Ovary (tissue), 9 donors: ENCODE measurements around the gene CD109. TPM values are rescaled to one million over a fixed set of nuclear protein-coding genes. Genes with fewer than 3 reads are reported as not detected.

Experiments
- DNase-seq, 5 donors: peaks; one replicate each; pipeline ENCODE4 v3.0.0-alpha.2; 2019 to 2020
- H3K27ac ChIP-seq, 2 donors: fragments of 200-600 bp; one replicate each; pipeline versions ENCODE4 v1.5.1 to v1.8.0; 2019 to 2022
- H3K27me3 ChIP-seq: fragments of 200-600 bp; one replicate; pipeline ENCODE4 v1.8.0; 2022
- H3K36me3 ChIP-seq: fragments of 200-600 bp; sonication (generic); one replicate; pipeline ENCODE4 v1.5.1; 2019
- H3K4me1 ChIP-seq: one replicate; pipeline ENCODE4 v1.8.1; 2013; ENCODE audit warnings: mild to moderate bottlenecking, moderate library complexity; ENCODE audit not compliant: insufficient read depth
- H3K4me3 ChIP-seq: fragments of 200-600 bp; sonication (generic); one replicate; pipeline ENCODE4 v1.5.1; 2017
- H3K9me3 ChIP-seq, 2 donors: fragments of 200-600 bp in 1 of 2; sonication (generic) in 1 of 2; one replicate each; pipeline versions ENCODE4 v1.5.1 to v1.8.1; 2013 to 2019; ENCODE audit warnings: mild to moderate bottlenecking in 1 of 2, moderate library complexity in 1 of 2
- CTCF ChIP-seq, 3 donors: fragments of 450-650 bp in 2 of 3; fragments of 200-600 bp in 1 of 3; IDR thresholded peaks; one replicate each; pipeline versions ENCODE4 v1.5.1 to v1.8.0; 2016 to 2022; ENCODE audit warnings: antibody characterized with exemption in 3 of 3, mild to moderate bottlenecking in 1 of 3
- EP300 ChIP-seq: sonication (generic); formaldehyde crosslinking; IDR thresholded peaks from one replicate; pipeline ENCODE4 v1.6.1; 2017; ENCODE audit warnings: antibody characterized with exemption
- POLR2A ChIP-seq: fragments of 450-650 bp; IDR thresholded peaks from one replicate; pipeline ENCODE4 v1.6.1; 2017; ENCODE audit warnings: antibody characterized with exemption, mild to moderate bottlenecking, moderate library complexity
- WGBS, 3 donors: extraction: QIAGEN DNeasy Blood & Tissue Kit in 1 of 3; methylation state at CpG; one replicate each; pipeline versions ENCODE4 v1.1.5 to v1.1.7; 2013 to 2017; 5-methylcytosine and 5-hydroxymethylcytosine counted together
- intact Hi-C, 4 donors: fragments of 100-400 bp; cut with DNase I; formaldehyde crosslinking; loops; one replicate each; pipeline versions ENCODE4 v1.11.0 to v1.15.1; 2022 to 2023
- polyA plus RNA-seq, 2 donors: library from polyadenylated mRNA; stranded (reverse); fragments of 200-250 nt in 1 of 2; fragments of 350-450 nt in 1 of 2; fragmentation: Illumina TruSeq in 1 of 2; extraction: RNeasy Lipid Tissue Mini Kit (QIAGEN cat#74804) in 1 of 2; gene quantifications; one replicate each; pipeline ENCODE4 v1.2.3, GENCODE V29; 2013 to 2014
- total RNA-seq, 7 donors: library from RNA; depleted of rRNA in 2 of 7; stranded (reverse); fragments of >200 nt in 2 of 7; fragmentation: NEBNext Ultra II Directional in 3 of 7; extraction: Animal tissue kit (Norgen Biotek cat#: 25700) in 3 of 7; gene quantifications; one replicate each; pipeline versions ENCODE4 v1.1.0 to v1.2.4, GENCODE V29; 2016 to 2023
- donor health status: DM: no; HTN: no; CAD: no; lungs with moderate emphysema.
- donor health status: DM: no; HTN: no; CAD: no.
- donor health status: Bipolar disorder and iron deficiency.
- donor health status: DM: yes; HTN: yes; CAD: no.
- donor health status: DM: no; HTN: no; CAD: no.
- donor health status: DM: yes; HTN: yes; CAD: no.

The CD109 gene
- total and polyA plus RNA-seq, 9 donors = 1.2 to 5.8 (median 3.2) TPM

GRCh38 chr6:73792738-73793137 lies 96.7 kb downstream of the CD109 start:
- no peak overlapping the region for H3K4me3 ChIP-seq
- H3K27ac ChIP-seq = no peak overlapping the region
- intact Hi-C loops = no loop called here
- TF ChIP-seq CTCF (IDR thresholded peaks at IDR 0.05) (no peak), EP300 (no peak), POLR2A (no peak)
- H3K9me3 ChIP-seq = no peaks in the 10 kb centered on the region
- H3K36me3 ChIP-seq = no peaks in the 10 kb centered on the region
- H3K4me1 ChIP-seq = no peaks in the 10 kb centered on the region
- WGBS, 3 donors = 82 to 84% (median 83%) methylated on average over 2 of the region's 2 CpGs
- no peak for DNase-seq
- H3K27me3 ChIP-seq = no peaks in the 10 kb centered on the region

DNA sequence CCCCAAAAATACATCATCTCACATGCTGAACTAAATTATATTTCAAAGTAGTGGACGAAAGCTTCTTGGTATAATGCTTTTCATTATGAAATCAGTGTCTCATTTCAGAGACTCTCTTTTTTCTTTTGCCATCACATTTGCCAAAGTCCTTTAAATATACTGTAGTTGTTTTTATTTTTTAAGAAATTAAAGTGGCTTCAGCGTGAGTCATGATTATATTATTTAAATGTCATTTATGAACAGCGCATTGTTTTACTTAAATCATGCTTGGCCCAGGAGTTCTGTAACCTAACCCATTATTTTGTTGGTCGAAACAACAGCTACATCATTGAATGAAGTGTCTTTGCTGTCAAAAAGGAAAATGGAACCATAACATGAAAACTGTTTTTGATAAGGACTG lies 100.9 kb downstream of the CD109 start:
- no peak for DNase-seq
- no peaks in the 10 kb centered on the region for H3K27me3 ChIP-seq
- H3K4me1 ChIP-seq = no peaks in the 10 kb centered on the region
- 52 to 89% (median 71%) methylated on average over 4 of the region's 4 CpGs for WGBS, 3 donors
- intact Hi-C loops = no loop called here
- no peak for TF ChIP-seq POLR2A
- no peak for TF ChIP-seq CTCF (IDR thresholded peaks at IDR 0.05)
- TF ChIP-seq EP300 = no peak
- H3K27ac ChIP-seq = no peak overlapping the region
- no peak overlapping the region for H3K4me3 ChIP-seq
- no peaks in the 10 kb centered on the region for H3K9me3 ChIP-seq
- no peaks in the 10 kb centered on the region for H3K36me3 ChIP-seq

GRCh38 chr6:73797861-73798260 lies 101.9 kb downstream of the CD109 start:
- no peak for TF ChIP-seq CTCF (IDR thresholded peaks at IDR 0.05)
- TF ChIP-seq EP300 = no peak
- TF ChIP-seq POLR2A = no peak
- no peaks in the 10 kb centered on the region for H3K27me3 ChIP-seq
- WGBS, 3 donors = 93 to 95% (median 94%) methylated on average over 6 of the region's 6 CpGs
- H3K36me3 ChIP-seq = no peaks in the 10 kb centered on the region
- H3K9me3 ChIP-seq = no peaks in the 10 kb centered on the region
- H3K27ac ChIP-seq = no peak overlapping the region
- H3K4me1 ChIP-seq = no peaks in the 10 kb centered on the region
- DNase-seq = no peak
- intact Hi-C loops = no loop called here
- no peak overlapping the region for H3K4me3 ChIP-seq

- Histone ChIP-seq H3K27me3 (no peaks in the 10 kb centered on the region), H3K4me3 (no peak overlapping the region), H3K36me3 (no peaks in the 10 kb centered on the region), H3K27ac (no peak overlapping the region), H3K4me1 (no peaks in the 10 kb centered on the region), H3K9me3 (no peaks in the 10 kb centered on the region)
- intact Hi-C loops = no loop called here
- TF ChIP-seq CTCF (IDR thresholded peaks at IDR 0.05) (no peak), POLR2A (no peak), EP300 (no peak)
- 59 to 81% (median 65%) methylated on average over 2 of the region's 2 CpGs for WGBS, 3 donors
- DNase-seq = no peak
These were observed 102.6 kb downstream of the CD109 start for GRCh38 chr6:73798592-73798991.

DNA sequence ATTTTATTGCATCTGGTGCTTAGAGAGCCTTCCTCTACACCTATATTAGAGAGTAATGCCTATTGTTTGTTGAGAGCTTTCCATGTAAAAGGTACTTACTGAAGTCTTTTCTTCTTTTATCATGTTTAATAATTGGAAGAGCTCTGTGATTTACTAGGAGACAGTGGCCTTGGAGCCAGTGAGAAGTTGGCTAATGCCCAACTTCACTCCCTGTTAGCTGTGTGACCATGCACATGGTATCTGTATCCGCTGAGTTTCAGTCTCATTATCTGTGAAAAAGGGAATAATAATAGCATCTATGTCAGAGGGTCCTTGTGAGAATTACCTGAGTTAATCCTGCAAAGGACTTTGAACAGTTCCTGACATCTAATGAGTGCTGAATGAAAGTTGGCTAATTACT lies 105.0 kb downstream of the CD109 start:
- H3K4me3 ChIP-seq = no peak overlapping the region
- no peak for DNase-seq
- H3K4me1 ChIP-seq = no peaks in the 10 kb centered on the region
- 15 to 28% (median 16%) methylated on average over 1 of the region's 1 CpG for WGBS, 3 donors
- no peaks in the 10 kb centered on the region for H3K27me3 ChIP-seq
- TF ChIP-seq EP300 (no peak), CTCF (IDR thresholded peaks at IDR 0.05) (no peak), POLR2A (no peak)
- H3K36me3 ChIP-seq = no peaks in the 10 kb centered on the region
- no peaks in the 10 kb centered on the region for H3K9me3 ChIP-seq
- no peak overlapping the region for H3K27ac ChIP-seq
- intact Hi-C loops = no loop called here
